Neural cell (in vitro differentiated cells): Measurements from ENCODE around the gene SLC43A3. TPM values are rescaled to one million over a fixed set of nuclear protein-coding genes. Genes with fewer than 3 reads are reported as not detected.

Experiments used
- H2AFZ ChIP-seq: fragments of 200-600, 300-800 bp; sonication (generic), shearing (Covaris generic); 2 replicates; pipeline ENCODE4 v1.6.0; 2014; ENCODE audit warnings: low read depth, mild to moderate bottlenecking, antibody characterized with exemption, low read length, moderate library complexity
- H3F3A ChIP-seq: fragments of 200-600 bp; shearing (Covaris generic); 2 replicates; pipeline ENCODE4 v1.6.1; 2016; ENCODE audit warnings: mild to moderate bottlenecking, moderate library complexity, mixed read lengths, antibody characterized with exemption, low read length; ENCODE audit not compliant: insufficient read depth, poor library complexity, severe bottlenecking
- H3K27ac ChIP-seq: fragments of 200-600, 300-800 bp; sonication (generic), shearing (Covaris generic); 2 replicates; pipeline ENCODE4 v1.5.1; 2014; ENCODE audit warnings: mild to moderate bottlenecking, low read length, moderate library complexity
- H3K27me3 ChIP-seq: fragments of 300-800, 200-600 bp; sonication (generic), shearing (Covaris generic); 2 replicates; pipeline ENCODE4 v1.6.0; 2014; ENCODE audit warnings: mild to moderate bottlenecking, low read depth, low read length, moderate library complexity; ENCODE audit not compliant: insufficient read depth
- H3K36me3 ChIP-seq: fragments of 300-800, 200-600 bp; sonication (generic), shearing (Covaris generic); 2 replicates; pipeline ENCODE4 v1.5.1; 2014; ENCODE audit warnings: mild to moderate bottlenecking, antibody characterized with exemption, low read length, moderate library complexity; ENCODE audit not compliant: insufficient read depth
- H3K4me2 ChIP-seq: fragments of 300-800, 200-600 bp; sonication (generic), shearing (Covaris generic); 2 replicates; pipeline ENCODE4 v1.6.0; 2014; ENCODE audit warnings: mild to moderate bottlenecking, low read length
- H3K4me3 ChIP-seq: fragments of 300-800, 200-600 bp; sonication (generic), shearing (Covaris generic); 2 replicates; pipeline ENCODE4 v1.5.1; 2014; ENCODE audit warnings: mild to moderate bottlenecking, low read length, moderate library complexity
- H3K79me2 ChIP-seq: fragments of 200-600 bp; shearing (Covaris generic); replicated peaks from 2 replicates; pipeline ENCODE4 v1.6.0; 2014; ENCODE audit warnings: mild to moderate bottlenecking, low read length, moderate library complexity; ENCODE audit not compliant: insufficient read depth
- H3K9ac ChIP-seq: fragments of 300-800, 200-600 bp; sonication (generic), shearing (Covaris generic); 2 replicates; pipeline ENCODE4 v1.6.1; 2016; ENCODE audit warnings: mild to moderate bottlenecking, low read length, mixed read lengths
- H3K9me2 ChIP-seq: fragments of 200-600 bp; shearing (Covaris generic); 2 replicates; pipeline ENCODE4 v1.6.1; 2016; ENCODE audit warnings: mild to moderate bottlenecking, low read length, mixed read lengths; ENCODE audit not compliant: insufficient read depth
- H3K9me3 ChIP-seq: fragments of 200-600, 300-800 bp; sonication (generic), shearing (Covaris generic); 2 replicates; pipeline ENCODE4 v1.6.1; 2016; ENCODE audit warnings: mild to moderate bottlenecking, mixed run types, low read length, moderate library complexity, mixed read lengths
- H4K20me1 ChIP-seq: fragments of 200-600 bp; shearing (Covaris generic); 2 replicates; pipeline ENCODE4 v1.6.1; 2016; ENCODE audit warnings: mild to moderate bottlenecking, mixed run types; ENCODE audit not compliant: insufficient read depth
- CTCF ChIP-seq: fragments of 450-650 bp; IDR thresholded peaks from 2 replicates; pipeline ENCODE4 v1.5.1; 2014; ENCODE audit warnings: antibody characterized with exemption, mild to moderate bottlenecking, moderate library complexity; ENCODE audit not compliant: poor library complexity, severe bottlenecking
- EP300 ChIP-seq: fragments of 450-650 bp; conservative IDR thresholded peaks from 2 replicates; pipeline ENCODE4 v1.6.1; 2014; ENCODE audit warnings: antibody characterized with exemption, mild to moderate bottlenecking, moderate library complexity; ENCODE audit not compliant: poor library complexity, severe bottlenecking
- EZH2 ChIP-seq: fragments of 200-600, 300-800 bp; shearing (Covaris generic), sonication (generic); IDR thresholded peaks from 2 replicates; pipeline ENCODE4 v1.6.1; 2014; ENCODE audit warnings: antibody characterized with exemption, low read length, borderline replicate concordance, mild to moderate bottlenecking; ENCODE audit not compliant: insufficient read depth, poor library complexity, severe bottlenecking
- MXI1 ChIP-seq: fragments of 450-650 bp; conservative IDR thresholded peaks from 2 replicates; pipeline ENCODE4 v1.6.1; 2014; ENCODE audit warnings: antibody characterized with exemption, mild to moderate bottlenecking; ENCODE audit not compliant: poor library complexity, severe bottlenecking
- POLR2AphosphoS5 ChIP-seq: IDR thresholded peaks from 2 replicates; pipeline ENCODE4 v1.6.1; 2012
- RAD21 ChIP-seq: fragments of 450-650 bp; conservative IDR thresholded peaks from 2 replicates; pipeline ENCODE4 v1.6.1; 2014; ENCODE audit warnings: antibody characterized with exemption, mild to moderate bottlenecking, moderate library complexity
- REST ChIP-seq: IDR thresholded peaks from 2 replicates; pipeline ENCODE4 v1.6.1; 2012; ENCODE audit warnings: borderline replicate concordance
- SMC3 ChIP-seq: fragments of 450-650 bp; conservative IDR thresholded peaks from 2 replicates; pipeline ENCODE4 v1.6.1; 2014; ENCODE audit warnings: antibody characterized with exemption, mild to moderate bottlenecking, moderate library complexity; ENCODE audit not compliant: poor library complexity
- TAF1 ChIP-seq: IDR thresholded peaks from 2 replicates; pipeline ENCODE4 v1.6.1; 2012; ENCODE audit warnings: low read depth
- polyA plus RNA-seq: library from polyadenylated mRNA; depleted of rRNA; stranded (reverse); fragments of >200 nt; gene quantifications from 2 replicates; pipeline ENCODE4 v1.2.3, GENCODE V29; 2014

SLC43A3 gene
- polyA plus RNA-seq, 1 donor from 2014 or later = 0.33 TPM

- H3K36me3 ChIP-seq = no peaks in the 10 kb centered on the region
- H3K9me2 ChIP-seq = no peaks in the 10 kb centered on the region
- no peak for TF ChIP-seq SMC3
- no peak for TF ChIP-seq POLR2AphosphoS5
- TF ChIP-seq CTCF = no peak
- no peak for TF ChIP-seq EP300
- no peak for TF ChIP-seq REST
- no peak for TF ChIP-seq MXI1
- no peak for TF ChIP-seq RAD21
- no peak for TF ChIP-seq TAF1
- no peak for TF ChIP-seq EZH2
- H3F3A ChIP-seq = no peaks in the 10 kb centered on the region
- H3K4me3 ChIP-seq = peak overlapping the region; percentile 72
- no peak overlapping the region for H3K9ac ChIP-seq
- no peaks in the 10 kb centered on the region for H3K9me3 ChIP-seq
- no peak overlapping the region for H3K27ac ChIP-seq
- H3K4me2 ChIP-seq = no peak overlapping the region
- peaks cover 66% of the 10 kb centered on the region for H3K27me3 ChIP-seq
- no peaks in the 10 kb centered on the region for H3K79me2 ChIP-seq
- H4K20me1 ChIP-seq = no peaks in the 10 kb centered on the region
- no peak overlapping the region for H2AFZ ChIP-seq
Observed at GRCh38 chr11:57458060-57458409, 31.1 kb upstream of the SLC43A3 start.

- Histone ChIP-seq H3K4me3 (no peak overlapping the region), H3K4me2 (no peak overlapping the region), H3K27ac (no peak overlapping the region), H2AFZ (no peak overlapping the region), H3K36me3 (no peaks in the 10 kb centered on the region), H3K9me2 (no peaks in the 10 kb centered on the region), H4K20me1 (no peaks in the 10 kb centered on the region), H3F3A (no peaks in the 10 kb centered on the region), H3K79me2 (no peaks in the 10 kb centered on the region), H3K27me3 (peaks cover 66% of the 10 kb centered on the region), H3K9me3 (no peaks in the 10 kb centered on the region), H3K9ac (no peak overlapping the region)
- no peak for TF ChIP-seq MXI1
- TF ChIP-seq REST = no peak
- TF ChIP-seq CTCF = no peak
- peak; percentile 66 for TF ChIP-seq SMC3
- no peak for TF ChIP-seq EZH2
- TF ChIP-seq TAF1 = no peak
Observed at GRCh38 chr11:57457643-57458023, 30.7 kb upstream of the SLC43A3 start.
